Caco-2 (cell line): ENCODE measurements around the gene PACSIN2. TPM values are rescaled to one million over a fixed set of nuclear protein-coding genes. Genes with fewer than 3 reads are reported as not detected.
"Not testable (repeated sequence)": the region's sequence is repeated elsewhere in the genome, so short reads cannot be mapped to it uniquely, and the experiment has no call there.

Source experiments
- BruUV-seq: library from RNA; stranded (reverse); fragments of 400-500 nt; replicated peaks from 2 replicates; lab custom pipeline; 2021; lab: Mats Ljungman, UMichigan
- CTCF ChIA-PET: fragments of 300-600 bp; sonication (Branson Sonifier 250); formaldehyde crosslinking; loops from one replicate; lab custom pipeline; 2022; ENCODE audit warnings: antibody characterized with exemption; lab: Charles Lee
- POLR2A ChIA-PET: fragments of 300-600 bp; sonication (Branson Sonifier 250); formaldehyde crosslinking; loops from one replicate; lab custom pipeline; 2022; ENCODE audit warnings: antibody characterized with exemption; lab: Charles Lee
- DNase-seq, 2 experiments: peaks; one replicate each; pipeline versions ENCODE4 v3.0.0 to v3.0.0-alpha.2; 2020 to 2022
- H3K27me3 ChIP-seq: replicated peaks from 2 replicates; pipeline ENCODE4 v1.6.0; 2011; ENCODE audit warnings: low read length; ENCODE audit not compliant: control insufficient read depth, insufficient read depth
- H3K36me3 ChIP-seq: 2 replicates; pipeline ENCODE4 v1.5.1; 2011; ENCODE audit warnings: low read length; ENCODE audit not compliant: control insufficient read depth, insufficient read depth
- H3K4me1 ChIP-seq: fragments of 250-450 bp; sonication (Bioruptor Pico); 2 replicates; pipeline ENCODE4 v1.5.1; 2020; ENCODE audit warnings: mild to moderate bottlenecking
- H3K4me3 ChIP-seq: 2 replicates; pipeline ENCODE4 v1.5.1; 2011; ENCODE audit warnings: low read depth, mild to moderate bottlenecking, control low read depth, low read length
- H3K9me3 ChIP-seq: fragments of 250-450 bp; sonication (Bioruptor Pico); 2 replicates; pipeline ENCODE4 v1.5.1; 2020; ENCODE audit warnings: mild to moderate bottlenecking, moderate library complexity
- H3K27ac Mint-ChIP-seq: one replicate; pipeline ENCODE4 v1.8.0; 2022; ENCODE audit warnings: mixed read lengths; ENCODE audit not compliant: unreplicated experiment
- H3K27me3 Mint-ChIP-seq: one replicate; pipeline ENCODE4 v1.8.0; 2022; ENCODE audit warnings: mixed read lengths; ENCODE audit not compliant: insufficient read depth, unreplicated experiment
- H3K36me3 Mint-ChIP-seq: one replicate; pipeline ENCODE4 v1.8.0; 2022; ENCODE audit warnings: mild to moderate bottlenecking, mixed read lengths; ENCODE audit not compliant: insufficient read depth, unreplicated experiment
- H3K4me1 Mint-ChIP-seq: one replicate; pipeline ENCODE4 v1.8.0; 2022; ENCODE audit warnings: low read depth, mixed read lengths; ENCODE audit not compliant: unreplicated experiment
- H3K4me3 Mint-ChIP-seq: one replicate; pipeline ENCODE4 v1.8.0; 2022; ENCODE audit warnings: mild to moderate bottlenecking, moderate library complexity, mixed read lengths; ENCODE audit not compliant: unreplicated experiment
- H3K9me3 Mint-ChIP-seq: one replicate; pipeline ENCODE4 v1.8.0; 2022; ENCODE audit warnings: mixed read lengths; ENCODE audit not compliant: unreplicated experiment
- intact Hi-C: fragments of 100-400 bp; cut with micrococcal nuclease; formaldehyde crosslinking; loops from one replicate; pipeline ENCODE4 v1.10.0; 2022; ENCODE audit not compliant: unreplicated experiment
- total RNA-seq: library from RNA; stranded (reverse); gene quantifications from 2 replicates; pipeline ENCODE4 v1.2.3, GENCODE V29; 2022
- TF ChIP-seq, protein P1 (sequence below), 2 experiments: fragments of 200-600 bp in 1 of 2; IDR thresholded peaks; 1 replicate in 1 of 2; 2 replicates in 1 of 2; pipeline versions ENCODE4 v1.5.1 to v1.8.0; 2011 to 2022; ENCODE audit warnings: antibody characterized with exemption in 1 of 2, control low read depth in 1 of 2, inconsistent platforms in 1 of 2, low read depth in 1 of 2, low read length in 1 of 2, mild to moderate bottlenecking in 1 of 2, moderate library complexity in 1 of 2; ENCODE audit not compliant: insufficient read depth in 1 of 2, severe bottlenecking in 1 of 2, unreplicated experiment in 1 of 2

Gene PACSIN2
- total RNA-seq, 1 experiment from 2014 or later, result 122 TPM

GRCh38 chr22:42962295-42963230, 52.4 kb downstream of the PACSIN2 start:
- no TSS peak for BruUV-seq
- no peaks in the 10 kb centered on the region for H3K27me3 ChIP-seq
- Mint-ChIP-seq H3K4me3 (no peak overlapping the region), H3K27ac (peak overlapping the region; percentile 79), H3K36me3 (peaks cover 61% of the 10 kb centered on the region), H3K9me3 (no peaks in the 10 kb centered on the region), H3K27me3 (no peaks in the 10 kb centered on the region), H3K4me1 (peaks cover 59% of the 10 kb centered on the region)
- ChIA-PET CTCF (interaction anchor here (0.6 to 2.0 kb wide), 2 partner anchors 10 to 95 kb away, joined by 3 to 7 read pairs; no protein-coding TSS in a partner anchor), POLR2A (interaction anchor here (0.7 kb wide), 1 partner anchor 32 kb away, joined by 3 read pairs; no protein-coding TSS in a partner anchor)
- peak; percentile 50 to 67 for DNase-seq
- intact Hi-C loops, result no loop called here
- H3K4me1 ChIP-seq, result peaks cover 44% of the 10 kb centered on the region
- TF ChIP-seq, protein P1, sequence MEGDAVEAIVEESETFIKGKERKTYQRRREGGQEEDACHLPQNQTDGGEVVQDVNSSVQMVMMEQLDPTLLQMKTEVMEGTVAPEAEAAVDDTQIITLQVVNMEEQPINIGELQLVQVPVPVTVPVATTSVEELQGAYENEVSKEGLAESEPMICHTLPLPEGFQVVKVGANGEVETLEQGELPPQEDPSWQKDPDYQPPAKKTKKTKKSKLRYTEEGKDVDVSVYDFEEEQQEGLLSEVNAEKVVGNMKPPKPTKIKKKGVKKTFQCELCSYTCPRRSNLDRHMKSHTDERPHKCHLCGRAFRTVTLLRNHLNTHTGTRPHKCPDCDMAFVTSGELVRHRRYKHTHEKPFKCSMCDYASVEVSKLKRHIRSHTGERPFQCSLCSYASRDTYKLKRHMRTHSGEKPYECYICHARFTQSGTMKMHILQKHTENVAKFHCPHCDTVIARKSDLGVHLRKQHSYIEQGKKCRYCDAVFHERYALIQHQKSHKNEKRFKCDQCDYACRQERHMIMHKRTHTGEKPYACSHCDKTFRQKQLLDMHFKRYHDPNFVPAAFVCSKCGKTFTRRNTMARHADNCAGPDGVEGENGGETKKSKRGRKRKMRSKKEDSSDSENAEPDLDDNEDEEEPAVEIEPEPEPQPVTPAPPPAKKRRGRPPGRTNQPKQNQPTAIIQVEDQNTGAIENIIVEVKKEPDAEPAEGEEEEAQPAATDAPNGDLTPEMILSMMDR (IDR thresholded peaks at IDR 0.05; ENCODE audit: insufficient read depth in 1 of 2, low read depth in 1 of 2, low read length in 1 of 2, severe bottlenecking in 1 of 2, unreplicated experiment in 1 of 2), result no peak
- H3K4me3 ChIP-seq, result no peak overlapping the region
- no peaks in the 10 kb centered on the region for H3K36me3 ChIP-seq
- no peaks in the 10 kb centered on the region for H3K9me3 ChIP-seq

- CTCF ChIA-PET, result interaction anchor here (2.0 kb wide), 1 partner anchor 94 kb away, joined by 7 read pairs; no protein-coding TSS in a partner anchor
- H3K27ac Mint-ChIP-seq, result peak overlapping the region; percentile 79
- no peak overlapping the region for H3K4me3 Mint-ChIP-seq
These were observed 53.1 kb downstream of the PACSIN2 start for GRCh38 chr22:42961810-42962209.

DNA sequence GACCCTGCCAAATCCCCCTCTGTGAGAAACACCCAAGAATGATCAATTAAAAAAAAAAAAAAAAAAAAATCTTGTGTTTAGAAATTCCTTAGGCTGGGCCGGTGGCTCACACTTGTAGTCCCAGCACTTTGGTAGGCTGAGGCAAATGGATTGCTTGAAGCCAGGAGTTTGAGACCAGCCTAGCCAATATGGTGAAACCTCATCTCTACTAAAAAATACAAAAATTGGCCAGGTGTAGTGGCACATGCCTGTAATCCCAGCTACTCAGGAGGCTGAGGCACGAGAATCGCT, 53.6 kb downstream of the PACSIN2 start:
- H3K9me3 ChIP-seq, BruUV-seq, H3K27me3 Mint-ChIP-seq, POLR2A ChIA-PET, H3K4me3 Mint-ChIP-seq, DNase-seq, H3K36me3 ChIP-seq, intact Hi-C loops, H3K9me3 Mint-ChIP-seq, H3K27me3 ChIP-seq, H3K4me3 ChIP-seq: not testable (repeated sequence)
- Mint-ChIP-seq H3K27ac (peak overlapping the region; percentile 79), H3K36me3 (peaks cover 55% of the 10 kb centered on the region), H3K4me1 (peaks cover 59% of the 10 kb centered on the region)
- H3K4me1 ChIP-seq, result peaks cover 44% of the 10 kb centered on the region
- CTCF ChIA-PET, result interaction anchor here (2.0 kb wide), 1 partner anchor 94 kb away, joined by 7 read pairs; no protein-coding TSS in a partner anchor

More at GRCh38 chr22:42961810-42962209, 53.1 kb downstream of the PACSIN2 start:
- no peak overlapping the region for H3K4me3 ChIP-seq
- Mint-ChIP-seq H3K36me3 (peaks cover 55% of the 10 kb centered on the region), H3K9me3 (no peaks in the 10 kb centered on the region), H3K27me3 (no peaks in the 10 kb centered on the region), H3K4me1 (peaks cover 59% of the 10 kb centered on the region)
- no peaks in the 10 kb centered on the region for H3K9me3 ChIP-seq
- no TSS peak for BruUV-seq
- POLR2A ChIA-PET, result interaction anchor here (0.7 kb wide), 1 partner anchor 33 kb away, joined by 3 read pairs; no protein-coding TSS in a partner anchor
- intact Hi-C loops, result no loop called here
- H3K4me1 ChIP-seq, result peaks cover 44% of the 10 kb centered on the region
- TF ChIP-seq, protein P1 (IDR thresholded peaks at IDR 0.05; ENCODE audit: insufficient read depth in 1 of 2, low read depth in 1 of 2, low read length in 1 of 2, severe bottlenecking in 1 of 2, unreplicated experiment in 1 of 2), result no peak
- no peaks in the 10 kb centered on the region for H3K36me3 ChIP-seq
- DNase-seq, result no peak
- no peaks in the 10 kb centered on the region for H3K27me3 ChIP-seq
